Mesendoderm (in vitro differentiated cells): ENCODE results near the gene CD14.
"Not testable (repeated sequence)": the region's sequence is repeated elsewhere in the genome, so short reads cannot be mapped to it uniquely, and the experiment has no call there.

ENCODE experiments used
- DNase-seq: peaks from one replicate; pipeline ENCODE4 v3.0.0; 2013
- H2AK5ac ChIP-seq: 2 replicates; pipeline ENCODE4 v1.6.1; 2013; ENCODE audit warnings: low read length, inconsistent platforms
- H2BK120ac ChIP-seq: 2 replicates; pipeline ENCODE4 v1.6.1; 2013; ENCODE audit warnings: low read depth, mild to moderate bottlenecking, low read length, moderate library complexity, mixed read lengths
- H2BK15ac ChIP-seq: replicated peaks from 2 replicates; pipeline ENCODE4 v1.6.1; 2013; ENCODE audit warnings: low read depth, mild to moderate bottlenecking, moderate library complexity
- H2BK5ac ChIP-seq: 2 replicates; pipeline ENCODE4 v1.6.1; 2013; ENCODE audit warnings: low read length, inconsistent platforms
- H3K18ac ChIP-seq: 2 replicates; pipeline ENCODE4 v1.6.1; 2013; ENCODE audit warnings: mild to moderate bottlenecking, low read length, mixed read lengths
- H3K23ac ChIP-seq: one replicate; pipeline ENCODE4 v1.6.1; 2013; ENCODE audit warnings: low read length
- H3K27ac ChIP-seq: 2 replicates; pipeline ENCODE4 v1.5.1; 2013; ENCODE audit warnings: low read depth, mild to moderate bottlenecking, inconsistent platforms, low read length, moderate library complexity
- H3K27me3 ChIP-seq: 2 replicates; pipeline ENCODE4 v1.6.1; 2013; ENCODE audit warnings: low read length, control low read depth, mild to moderate bottlenecking, inconsistent platforms; ENCODE audit not compliant: insufficient read depth, poor library complexity
- H3K36me3 ChIP-seq: 2 replicates; pipeline ENCODE4 v1.6.1; 2013; ENCODE audit warnings: low read length, inconsistent platforms; ENCODE audit not compliant: control insufficient read depth, insufficient read depth
- H3K4ac ChIP-seq: one replicate; pipeline ENCODE4 v1.6.1; 2013; ENCODE audit warnings: low read depth, mild to moderate bottlenecking, low read length, moderate library complexity
- H3K4me1 ChIP-seq: 2 replicates; pipeline ENCODE4 v1.6.1; 2013; ENCODE audit warnings: low read depth, low read length, inconsistent platforms; ENCODE audit not compliant: control insufficient read depth
- H3K4me2 ChIP-seq: 2 replicates; pipeline ENCODE4 v1.6.1; 2013; ENCODE audit warnings: low read length
- H3K4me3 ChIP-seq: 2 replicates; pipeline ENCODE4 v1.5.1; 2013; ENCODE audit warnings: mild to moderate bottlenecking, low read length
- H3K56ac ChIP-seq: one replicate; pipeline ENCODE4 v1.6.1; 2013; ENCODE audit warnings: low read length
- H3K79me1 ChIP-seq: 2 replicates; pipeline ENCODE4 v1.6.1; 2013; ENCODE audit warnings: low read length, inconsistent platforms
- H3K79me2 ChIP-seq: 2 replicates; pipeline ENCODE4 v1.6.1; 2013; ENCODE audit warnings: mild to moderate bottlenecking, low read length; ENCODE audit not compliant: control insufficient read depth, insufficient read depth
- H3K9ac ChIP-seq: 2 replicates; pipeline ENCODE4 v1.6.1; 2013; ENCODE audit warnings: low read length, inconsistent platforms
- H4K5ac ChIP-seq: one replicate; pipeline ENCODE4 v1.6.1; 2013; ENCODE audit warnings: low read length
- H4K8ac ChIP-seq: one replicate; pipeline ENCODE4 v1.6.1; 2013; ENCODE audit warnings: low read depth, mild to moderate bottlenecking, control low read depth, low read length, moderate library complexity
- WGBS: extraction: QIAGEN DNeasy Blood & Tissue Kit; methylation state at CpG from one replicate; pipeline ENCODE4 v1.1.7; 2013; ENCODE audit warnings: low lambda C conversion rate, missing lambda C conversion rate; ENCODE audit not compliant: insufficient coverage; ENCODE audit errors: extremely low coverage; 5-methylcytosine and 5-hydroxymethylcytosine counted together

The CD14 gene

GRCh38 chr5:140628711-140629110 lies 4.3 kb downstream of the CD14 start:
- no peak overlapping the region for H3K9ac ChIP-seq
- no CpG with 5 or more reads among the region's 1 CpG for WGBS

GRCh38 chr5:140627972-140628371 lies 5.0 kb downstream of the CD14 start:
- no peak overlapping the region for H4K5ac ChIP-seq
- no CpG with 5 or more reads among the region's 6 CpGs for WGBS

More at GRCh38 chr5:140628711-140629110, 4.3 kb downstream of the CD14 start:
- no peak overlapping the region for H3K27ac ChIP-seq
- H3K79me2 ChIP-seq: no peaks in the 10 kb centered on the region
- no peaks in the 10 kb centered on the region for H3K27me3 ChIP-seq
- no peak overlapping the region for H2AK5ac ChIP-seq
- H3K4me1 ChIP-seq: no peaks in the 10 kb centered on the region
- no peak for DNase-seq
- H3K23ac ChIP-seq: no peak overlapping the region
- no peak overlapping the region for H4K5ac ChIP-seq
- H3K56ac ChIP-seq: no peak overlapping the region
- H2BK15ac ChIP-seq: no peak overlapping the region
- H2BK120ac ChIP-seq: no peak overlapping the region
- no peak overlapping the region for H3K4me3 ChIP-seq
- no peak overlapping the region for H2BK5ac ChIP-seq
- H4K8ac ChIP-seq: no peak overlapping the region
- no peaks in the 10 kb centered on the region for H3K79me1 ChIP-seq
- H3K4me2 ChIP-seq: no peak overlapping the region
- H3K36me3 ChIP-seq: no peaks in the 10 kb centered on the region
- no peak overlapping the region for H3K18ac ChIP-seq
- no peak overlapping the region for H3K4ac ChIP-seq

GRCh38 chr5:140624886-140625285 lies 8.1 kb downstream of the CD14 start:
- H2AK5ac ChIP-seq, H3K36me3 ChIP-seq, H2BK5ac ChIP-seq, H4K8ac ChIP-seq, H3K18ac ChIP-seq, H3K23ac ChIP-seq, H3K4ac ChIP-seq, H2BK15ac ChIP-seq, H3K27me3 ChIP-seq, H2BK120ac ChIP-seq, H3K79me2 ChIP-seq, H3K4me2 ChIP-seq, H3K9ac ChIP-seq, H3K56ac ChIP-seq, H3K4me3 ChIP-seq, DNase-seq, H3K79me1 ChIP-seq, H3K27ac ChIP-seq, H3K4me1 ChIP-seq, H4K5ac ChIP-seq: not testable (repeated sequence)
- no CpG with 5 or more reads among the region's 10 CpGs for WGBS

More at GRCh38 chr5:140627972-140628371, 5.0 kb downstream of the CD14 start:
- Histone ChIP-seq H3K4me3 (no peak overlapping the region), H2BK5ac (no peak overlapping the region), H3K4me1 (no peaks in the 10 kb centered on the region), H3K56ac (no peak overlapping the region), H3K4me2 (no peak overlapping the region), H2BK15ac (no peak overlapping the region), H2AK5ac (no peak overlapping the region), H3K27me3 (no peaks in the 10 kb centered on the region), H3K4ac (no peak overlapping the region), H3K36me3 (no peaks in the 10 kb centered on the region), H3K79me2 (no peaks in the 10 kb centered on the region), H3K18ac (no peak overlapping the region), H3K23ac (no peak overlapping the region), H2BK120ac (no peak overlapping the region), H3K79me1 (no peaks in the 10 kb centered on the region), H4K8ac (no peak overlapping the region), H3K27ac (no peak overlapping the region), H3K9ac (no peak overlapping the region)
- peak; percentile 32 for DNase-seq

- not testable (repeated sequence) for H3K27me3 ChIP-seq, H3K23ac ChIP-seq, DNase-seq, H3K79me2 ChIP-seq, H2BK5ac ChIP-seq, H4K8ac ChIP-seq, H3K27ac ChIP-seq, H2BK15ac ChIP-seq, H4K5ac ChIP-seq, H3K4ac ChIP-seq, H3K4me3 ChIP-seq, H2AK5ac ChIP-seq, H3K4me2 ChIP-seq, H2BK120ac ChIP-seq, H3K4me1 ChIP-seq, H3K56ac ChIP-seq, H3K79me1 ChIP-seq, H3K18ac ChIP-seq, H3K36me3 ChIP-seq, H3K9ac ChIP-seq
Observed at GRCh38 chr5:140623061-140623460, 9.9 kb downstream of the CD14 start.

- Histone ChIP-seq H3K56ac (no peak overlapping the region), H2BK5ac (no peak overlapping the region), H4K8ac (no peak overlapping the region), H3K18ac (no peak overlapping the region), H3K79me2 (no peaks in the 10 kb centered on the region), H3K4me3 (no peak overlapping the region), H3K9ac (no peak overlapping the region), H3K4me2 (no peak overlapping the region), H3K27ac (no peak overlapping the region), H2BK15ac (no peak overlapping the region), H2BK120ac (no peak overlapping the region), H3K27me3 (no peaks in the 10 kb centered on the region), H3K4ac (no peak overlapping the region), H3K4me1 (no peaks in the 10 kb centered on the region), H4K5ac (no peak overlapping the region), H3K36me3 (no peaks in the 10 kb centered on the region), H3K79me1 (no peaks in the 10 kb centered on the region), H3K23ac (no peak overlapping the region), H2AK5ac (no peak overlapping the region)
- no peak for DNase-seq
- no CpG with 5 or more reads among the region's 3 CpGs for WGBS
Observed at GRCh38 chr5:140622301-140622700, 10.7 kb downstream of the CD14 start.

GRCh38 chr5:140611020-140611521 lies 21.9 kb downstream of the CD14 start:
- no peak overlapping the region for H3K23ac ChIP-seq
- H4K5ac ChIP-seq: no peak overlapping the region
- no peaks in the 10 kb centered on the region for H3K4me1 ChIP-seq
- H3K9ac ChIP-seq: no peak overlapping the region
- no peak overlapping the region for H3K18ac ChIP-seq
- no peaks in the 10 kb centered on the region for H3K79me2 ChIP-seq
- no CpG with 5 or more reads among the region's 2 CpGs for WGBS
- H2BK5ac ChIP-seq: no peak overlapping the region
- no peak overlapping the region for H2AK5ac ChIP-seq
- no peak overlapping the region for H3K4me2 ChIP-seq
- H3K36me3 ChIP-seq: no peaks in the 10 kb centered on the region
- H3K27me3 ChIP-seq: no peaks in the 10 kb centered on the region
- H3K4ac ChIP-seq: no peak overlapping the region
- H4K8ac ChIP-seq: no peak overlapping the region
- peak; percentile 68 for DNase-seq
- H3K79me1 ChIP-seq: no peaks in the 10 kb centered on the region
- no peak overlapping the region for H3K56ac ChIP-seq
- H3K27ac ChIP-seq: no peak overlapping the region
- H3K4me3 ChIP-seq: no peak overlapping the region
- no peak overlapping the region for H2BK120ac ChIP-seq
- H2BK15ac ChIP-seq: no peak overlapping the region
